SIG-M5 (cell line): Measurements from ENCODE around the gene ITPR3.

Experiments used
- DNase-seq: peaks from one replicate; lab custom pipeline; 2025; lab: John Stamatoyannopoulos, UW

ITPR3 gene

GRCh38 chr6:33700391-33701050 is 79.4 kb downstream of the ITPR3 start:
- DNase-seq: no peak

GRCh38 chr6:33702345-33702977 is 81.3 kb downstream of the ITPR3 start:
- no peak for DNase-seq

GRCh38 chr6:33704215-33705066 is 83.3 kb downstream of the ITPR3 start:
- no peak for DNase-seq

GRCh38 chr6:33705268-33705885 is 84.3 kb downstream of the ITPR3 start:
- DNase-seq: no peak

- DNase-seq: no peak
Observed at GRCh38 chr6:33705955-33706725, 85.0 kb downstream of the ITPR3 start.

GRCh38 chr6:33707771-33708170 is 86.6 kb downstream of the ITPR3 start:
- no peak for DNase-seq

- no peak for DNase-seq
Observed at GRCh38 chr6:33708516-33709204, 87.5 kb downstream of the ITPR3 start.

GRCh38 chr6:33709605-33710295 is 88.6 kb downstream of the ITPR3 start:
- DNase-seq: no peak

GRCh38 chr6:33710296-33711121 is 89.4 kb downstream of the ITPR3 start:
- DNase-seq: no peak

GRCh38 chr6:33711140-33712129 is 90.3 kb downstream of the ITPR3 start, which contains the start of gene UQCC2:
UQCC2 (minus strand) TSS chr6:33711700; CDS start chr6:33711686, 14 bp downstream.
- peak; percentile 40 for DNase-seq

- DNase-seq: no peak
Observed at GRCh38 chr6:33712914-33713313, 91.8 kb downstream of the ITPR3 start.

- DNase-seq: no peak
Observed at GRCh38 chr6:33713786-33714185, 92.7 kb downstream of the ITPR3 start.

GRCh38 chr6:33714385-33715040 is 93.4 kb downstream of the ITPR3 start:
- DNase-seq: no peak

GRCh38 chr6:33716379-33716778 is 95.3 kb downstream of the ITPR3 start:
- no peak for DNase-seq

GRCh38 chr6:33716890-33717632 is 95.9 kb downstream of the ITPR3 start:
- DNase-seq: no peak

- no peak for DNase-seq
Observed at GRCh38 chr6:33717934-33718455, 96.9 kb downstream of the ITPR3 start.

GRCh38 chr6:33718713-33719112 is 97.6 kb downstream of the ITPR3 start:
- no peak for DNase-seq
